GM23338 (cell line): ENCODE measurements around the gene HMGN3. TPM values are rescaled to one million over a fixed set of nuclear protein-coding genes. Genes with fewer than 3 reads are reported as not detected.

Experiments used
- ATAC-seq: fragments of 200-7000 bp; cut with Tn5 transposase; 3 replicates; pipeline ENCODE4 v1.9.1; 2020
- DNase-seq: peaks from one replicate; pipeline ENCODE4 v3.0.0-alpha.2; 2015; ENCODE audit warnings: low spot score
- H2AFZ ChIP-seq: fragments of 200-600 bp; sonication (generic); 2 replicates; pipeline ENCODE4 v1.8.0; 2016; ENCODE audit warnings: antibody characterized with exemption, mild to moderate bottlenecking, moderate library complexity
- H3F3A ChIP-seq: fragments of 200-600 bp; sonication (generic); replicated peaks from 2 replicates; pipeline ENCODE4 v1.8.0; 2017; ENCODE audit warnings: antibody characterized with exemption, mixed run types, low read depth
- H3K27ac ChIP-seq: fragments of 200-600 bp; sonication (generic); 2 replicates; pipeline ENCODE4 v1.6.1; 2016; ENCODE audit warnings: low read depth
- H3K27me3 ChIP-seq: fragments of 200-600 bp; sonication (generic); 2 replicates; pipeline ENCODE4 v1.8.0; 2016; ENCODE audit warnings: mild to moderate bottlenecking, mixed run types, moderate library complexity; ENCODE audit not compliant: insufficient read depth
- H3K36me3 ChIP-seq: fragments of 200-600 bp; sonication (generic); 2 replicates; pipeline ENCODE4 v1.8.0; 2016; ENCODE audit warnings: mild to moderate bottlenecking; ENCODE audit not compliant: insufficient read depth
- H3K4me1 ChIP-seq: fragments of 200-600 bp; sonication (generic); 2 replicates; pipeline ENCODE4 v1.8.0; 2016; ENCODE audit warnings: mild to moderate bottlenecking, moderate library complexity; ENCODE audit not compliant: insufficient read depth
- H3K4me2 ChIP-seq: fragments of 200-600 bp; sonication (generic); 2 replicates; pipeline ENCODE4 v1.7.1; 2017; ENCODE audit warnings: mixed run types
- H3K4me3 ChIP-seq: fragments of 200-600 bp; sonication (generic); 2 replicates; pipeline ENCODE4 v1.6.1; 2016; ENCODE audit warnings: mixed run types
- H3K79me2 ChIP-seq: fragments of 200-600 bp; sonication (generic); replicated peaks from 2 replicates; pipeline ENCODE4 v1.8.0; 2017; ENCODE audit warnings: mild to moderate bottlenecking; ENCODE audit not compliant: insufficient read depth
- H3K9me2 ChIP-seq: fragments of 200-600 bp; sonication (generic); 2 replicates; pipeline ENCODE4 v1.8.0; 2017; ENCODE audit not compliant: insufficient read depth
- H4K20me1 ChIP-seq: fragments of 200-600 bp; sonication (generic); replicated peaks from 2 replicates; pipeline ENCODE4 v1.8.0; 2017; ENCODE audit warnings: mild to moderate bottlenecking; ENCODE audit not compliant: insufficient read depth
- H3K27ac Mint-ChIP-seq: 2 replicates; pipeline ENCODE4 v1.8.0; 2020; ENCODE audit warnings: inconsistent platforms, mild to moderate bottlenecking, moderate library complexity, mixed read lengths
- H3K27me3 Mint-ChIP-seq: 3 replicates; pipeline ENCODE4 v1.8.0; 2022; ENCODE audit warnings: low read depth, mild to moderate bottlenecking, moderate library complexity, mixed read lengths, inconsistent platforms; ENCODE audit not compliant: insufficient read depth, poor library complexity
- H3K36me3 Mint-ChIP-seq: 3 replicates; pipeline ENCODE4 v1.8.0; 2021; ENCODE audit warnings: low read depth, mild to moderate bottlenecking, inconsistent platforms, moderate library complexity, mixed read lengths
- H3K4me1 Mint-ChIP-seq: 3 replicates; pipeline ENCODE4 v1.8.0; 2020; ENCODE audit warnings: mild to moderate bottlenecking, inconsistent platforms, mixed read lengths
- H3K4me3 Mint-ChIP-seq: 3 replicates; pipeline ENCODE4 v1.8.0; 2021; ENCODE audit warnings: moderate library complexity, mild to moderate bottlenecking, inconsistent platforms, mixed read lengths
- H3K9me3 Mint-ChIP-seq: 3 replicates; pipeline ENCODE4 v1.8.0; 2020; ENCODE audit warnings: moderate library complexity, mild to moderate bottlenecking, inconsistent platforms, mixed read lengths
- CREB1 ChIP-seq: fragments of 250-450 bp; sonication (Bioruptor Pico); IDR thresholded peaks from 2 replicates; pipeline ENCODE4 v1.5.0; 2020; ENCODE audit warnings: low read depth, mild to moderate bottlenecking, moderate library complexity
- CTCF ChIP-seq, 2 experiments: fragments of 200-600 bp in 1 of 2; sonication (generic) in 1 of 2; conservative IDR thresholded peaks; 2 replicates each; pipeline versions ENCODE4 v1.5.1 to v1.6.1; 2016 to 2017; ENCODE audit warnings: antibody characterized with exemption in 2 of 2, low read depth in 2 of 2, mild to moderate bottlenecking in 2 of 2, moderate library complexity in 1 of 2
- ETS1 ChIP-seq: IDR thresholded peaks from 2 replicates; pipeline ENCODE4 v1.6.1; 2016; ENCODE audit warnings: antibody characterized with exemption
- EZH2 ChIP-seq: fragments of 200-600 bp; sonication (generic); IDR thresholded peaks from one replicate; pipeline ENCODE4 v1.8.0; 2017; ENCODE audit warnings: antibody characterized with exemption, mild to moderate bottlenecking, low read depth; ENCODE audit not compliant: unreplicated experiment
- EZH2phosphoT487 ChIP-seq: fragments of 200-600 bp; sonication (generic); IDR thresholded peaks from one replicate; pipeline ENCODE4 v1.8.1; 2018; ENCODE audit warnings: antibody characterized with exemption; ENCODE audit not compliant: unreplicated experiment
- JUNB ChIP-seq: IDR thresholded peaks from one replicate; pipeline ENCODE4 v1.6.1; 2016; ENCODE audit warnings: antibody characterized with exemption; ENCODE audit not compliant: unreplicated experiment
- NANOG ChIP-seq: IDR thresholded peaks from 2 replicates; pipeline ENCODE4 v1.6.1; 2016; ENCODE audit warnings: antibody characterized with exemption, borderline replicate concordance
- POLR2AphosphoS5 ChIP-seq: IDR thresholded peaks from 2 replicates; pipeline ENCODE4 v1.6.1; 2016; ENCODE audit warnings: antibody characterized with exemption, low read depth
- REST ChIP-seq: IDR thresholded peaks from one replicate; pipeline ENCODE4 v1.6.1; 2018; ENCODE audit warnings: antibody characterized with exemption; ENCODE audit not compliant: unreplicated experiment
- STAT1 ChIP-seq: IDR thresholded peaks from one replicate; pipeline ENCODE4 v1.6.1; 2016; ENCODE audit warnings: antibody characterized with exemption; ENCODE audit not compliant: unreplicated experiment
- ZNF114 ChIP-seq: fragments of 250-450 bp; sonication (Bioruptor Pico); IDR thresholded peaks from 2 replicates; pipeline ENCODE4 v1.5.0; 2020; ENCODE audit warnings: mild to moderate bottlenecking, moderate library complexity
- ZNF331 ChIP-seq: fragments of 250-450 bp; sonication (Bioruptor Pico); IDR thresholded peaks from 2 replicates; pipeline ENCODE4 v1.5.0; 2020; ENCODE audit warnings: low read depth, mild to moderate bottlenecking, moderate library complexity
- ZNF462 ChIP-seq: fragments of 250-450 bp; sonication (Bioruptor Pico); IDR thresholded peaks from 2 replicates; pipeline ENCODE4 v1.5.0; 2020; ENCODE audit warnings: mild to moderate bottlenecking, moderate library complexity
- polyA plus RNA-seq: library from polyadenylated mRNA; unstranded; fragments of >200 nt; fragmentation: Nextera tagmentation; extraction: Ambion mirVana; gene quantifications from 2 replicates; pipeline ENCODE4 v1.2.1, GENCODE V29; 2016
- total RNA-seq: library from RNA; depleted of rRNA; stranded (reverse); fragments of >200 nt; shearing (Covaris generic); gene quantifications from 2 replicates; pipeline ENCODE4 v1.2.3, GENCODE V29; 2014

Gene HMGN3
- total and polyA plus RNA-seq, 2 experiments from 2014 or later = 166 to 956 TPM

- H2AFZ ChIP-seq = no peak overlapping the region
- DNase-seq (no peak), ATAC-seq (no peak)
- no peak overlapping the region for H3K4me3 Mint-ChIP-seq
- no peaks in the 10 kb centered on the region for H3K79me2 ChIP-seq
- H3K4me1 Mint-ChIP-seq = peaks cover 24% of the 10 kb centered on the region
- H3K4me2 ChIP-seq = no peak overlapping the region
- no peaks in the 10 kb centered on the region for H3F3A ChIP-seq
- no peaks in the 10 kb centered on the region for H3K9me3 Mint-ChIP-seq
- peak overlapping the region; percentile 1; the same call in 1 of the 2 replicates for H3K27ac Mint-ChIP-seq
- H3K27me3 ChIP-seq = no peaks in the 10 kb centered on the region
- H3K4me1 ChIP-seq = peaks cover 7% of the 10 kb centered on the region; the same call in 1 of the 2 replicates
- no peak overlapping the region for H3K27ac ChIP-seq
- no peaks in the 10 kb centered on the region for H3K27me3 Mint-ChIP-seq
- H3K4me3 ChIP-seq = no peak overlapping the region
- H3K9me2 ChIP-seq = no peaks in the 10 kb centered on the region
- H4K20me1 ChIP-seq = no peaks in the 10 kb centered on the region; the same call in none of the 2 replicates
- H3K36me3 Mint-ChIP-seq = peaks cover 63% of the 10 kb centered on the region
- H3K36me3 ChIP-seq = peaks cover 8% of the 10 kb centered on the region; the same call in 1 of the 2 replicates
- TF ChIP-seq ZNF114 (CRISPR knock-in tag) (no peak), EZH2 (no peak), EZH2phosphoT487 (no peak), CREB1 (CRISPR knock-in tag) (no peak), REST (no peak), JUNB (no peak), NANOG (no peak), ZNF462 (CRISPR knock-in tag) (no peak), STAT1 (no peak), CTCF (conservative IDR thresholded peaks at IDR 0.05; ENCODE audit: low read depth in 2 of 2) (no peak), POLR2AphosphoS5 (no peak), ZNF331 (no peak), ETS1 (no peak)
These were observed 30.7 kb downstream of the HMGN3 start for GRCh38 chr6:79203753-79204253.
